HG03575 (cell line): ENCODE data around the gene EFL1.
"Not testable (repeated sequence)": the region's sequence is repeated elsewhere in the genome, so short reads cannot be mapped to it uniquely, and the experiment has no call there.

ENCODE experiments used
- ATAC-seq: cut with Tn5 transposase; IDR thresholded peaks from one replicate; pipeline ENCODE4 v1.9.1; 2021; ENCODE audit not compliant: unreplicated experiment, insufficient number of reproducible peaks, low FRiP score; ENCODE audit errors: extremely low read depth

The EFL1 gene

DNA sequence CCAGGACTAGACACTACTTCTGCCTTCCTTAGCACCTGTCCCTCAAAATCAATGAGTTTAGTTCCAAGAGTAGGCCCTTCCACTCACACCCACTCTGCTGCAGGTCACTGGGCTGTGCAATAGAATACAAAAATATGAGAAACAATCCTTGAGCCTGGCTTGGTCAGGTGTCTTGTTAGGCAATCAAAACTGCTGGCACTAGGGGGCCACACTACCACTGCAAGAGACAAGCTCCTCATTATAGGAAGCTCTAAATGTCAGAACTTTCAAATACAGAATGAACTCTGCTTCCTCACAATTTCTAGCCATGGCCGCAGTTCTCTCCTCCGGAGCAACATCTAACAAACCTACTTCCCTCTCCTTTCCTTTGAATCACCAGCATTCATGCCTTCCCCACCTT, 41.0 kb downstream of the EFL1 start:
- not testable (repeated sequence) for ATAC-seq

DNA sequence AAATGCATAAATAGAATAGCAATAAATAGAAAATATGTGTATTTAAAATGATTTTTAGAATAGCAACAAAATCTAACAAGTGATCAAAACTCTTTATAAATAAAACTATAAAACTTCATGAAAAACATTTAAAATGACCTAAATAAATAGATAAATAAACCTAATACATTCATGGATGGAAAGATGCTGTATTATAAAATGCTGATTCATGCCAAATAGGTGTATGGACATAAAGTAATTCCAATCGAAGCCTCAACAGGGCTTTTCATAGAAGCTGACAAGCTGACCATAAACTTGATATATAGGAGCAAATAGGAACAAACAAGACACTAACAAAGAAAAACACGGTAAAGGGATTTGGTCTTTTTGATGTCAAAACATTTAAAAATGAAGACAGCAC, 46.4 kb downstream of the EFL1 start:
- not testable (repeated sequence) for ATAC-seq

DNA sequence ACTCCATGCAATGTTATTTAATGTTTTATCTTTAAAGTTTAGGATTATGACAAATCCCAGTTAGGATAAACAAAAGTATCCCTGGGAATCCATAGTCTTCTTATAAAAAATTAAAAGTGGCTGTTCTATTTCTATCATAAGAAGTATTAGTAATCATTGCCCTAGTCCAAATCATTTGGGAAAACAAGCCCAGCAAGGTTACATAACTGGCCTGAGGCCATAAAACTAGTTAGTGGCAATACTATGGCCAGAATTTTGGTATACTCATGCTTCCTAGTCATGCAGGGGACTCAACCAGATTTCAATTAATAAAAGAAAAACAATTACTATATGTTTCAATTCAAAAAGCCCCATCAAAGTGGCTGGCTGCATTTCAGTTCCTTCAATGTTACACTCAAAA, 50.3 kb downstream of the EFL1 start:
- ATAC-seq = not testable (repeated sequence)

DNA sequence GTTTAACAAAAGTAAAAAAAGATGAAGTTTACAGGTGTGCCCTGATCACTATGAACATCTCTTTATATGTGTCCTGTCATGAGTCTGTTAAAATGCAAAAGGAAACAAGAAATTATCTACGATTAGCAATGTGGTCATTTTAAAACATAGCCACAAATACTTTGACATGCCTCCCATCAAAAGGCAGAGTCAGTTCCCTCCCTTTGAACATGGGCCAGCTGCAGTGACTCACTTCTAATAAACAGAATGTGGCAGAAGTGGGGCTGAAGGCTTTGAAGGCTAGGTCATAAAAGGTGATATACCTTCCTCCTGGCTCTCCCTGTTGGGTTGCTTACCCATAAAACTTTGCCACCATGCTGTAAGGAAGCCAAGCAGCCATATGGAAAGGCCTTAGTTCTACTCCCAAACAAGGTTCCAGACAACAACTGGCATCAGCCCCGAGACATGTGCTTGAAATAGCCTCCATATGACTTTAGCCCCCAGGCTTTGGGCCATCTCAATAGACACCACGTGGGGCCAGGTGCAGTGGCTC, 52.4 kb downstream of the EFL1 start:
- ATAC-seq = not testable (repeated sequence)

DNA sequence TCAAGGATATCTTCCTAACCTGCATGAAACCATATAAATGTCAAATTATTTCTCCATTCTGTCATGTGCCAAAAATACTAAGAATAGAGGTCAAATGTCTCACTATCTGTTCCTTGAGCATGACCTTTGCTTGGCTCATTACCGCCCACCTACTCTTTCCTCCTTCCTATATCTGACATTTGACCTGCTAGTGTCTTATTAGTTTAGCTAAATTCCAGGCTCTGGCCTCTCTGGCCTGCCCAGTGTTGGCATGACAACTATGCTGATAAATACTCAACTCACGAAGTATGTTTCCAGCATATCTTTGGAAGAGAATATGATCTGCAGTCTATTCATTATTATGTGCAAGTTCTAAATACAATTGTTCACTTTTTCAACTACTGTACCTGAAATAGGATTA, 58.0 kb downstream of the EFL1 start:
- ATAC-seq = not testable (repeated sequence)

DNA sequence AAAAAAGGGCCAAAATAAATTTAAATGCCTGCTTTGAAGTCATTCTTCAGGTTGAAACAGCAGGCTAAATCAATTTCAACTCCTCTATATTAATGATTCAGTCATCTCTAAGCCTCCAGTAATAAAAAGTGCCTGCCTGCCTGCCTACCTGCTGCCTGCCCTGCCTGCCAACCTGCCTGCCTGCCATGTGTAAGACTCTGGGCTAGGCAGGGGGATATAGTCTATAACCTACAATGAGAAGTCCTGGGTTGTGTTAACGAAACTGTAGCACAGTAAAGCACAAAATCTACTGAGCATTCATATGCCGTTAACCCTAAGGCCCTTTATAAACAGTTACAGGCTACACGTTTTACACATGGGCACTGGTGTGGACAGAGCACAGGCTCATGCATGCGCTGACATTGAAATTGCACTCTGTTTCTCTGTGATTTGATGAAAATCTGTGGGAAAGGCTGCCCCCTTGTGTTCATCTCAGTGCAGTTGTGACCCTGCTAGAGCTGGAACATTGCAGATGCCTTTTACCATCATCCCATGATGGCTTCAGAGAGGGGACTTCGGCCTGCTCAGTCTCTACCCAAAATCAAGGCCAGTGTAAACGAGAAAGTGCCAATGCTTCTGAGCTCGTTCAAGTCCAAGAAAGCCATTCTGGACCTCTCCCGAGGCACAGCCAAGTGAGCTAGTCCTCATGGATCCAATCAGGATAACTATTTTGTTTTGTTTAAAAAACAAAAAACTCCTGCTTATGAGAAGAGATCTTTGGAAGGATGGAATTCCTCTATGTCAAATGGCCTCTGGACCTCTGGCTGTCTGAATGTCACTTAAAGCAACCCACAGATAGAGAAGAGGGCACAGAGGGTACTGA, 64.6 kb downstream of the EFL1 start:
- ATAC-seq = no peak

DNA sequence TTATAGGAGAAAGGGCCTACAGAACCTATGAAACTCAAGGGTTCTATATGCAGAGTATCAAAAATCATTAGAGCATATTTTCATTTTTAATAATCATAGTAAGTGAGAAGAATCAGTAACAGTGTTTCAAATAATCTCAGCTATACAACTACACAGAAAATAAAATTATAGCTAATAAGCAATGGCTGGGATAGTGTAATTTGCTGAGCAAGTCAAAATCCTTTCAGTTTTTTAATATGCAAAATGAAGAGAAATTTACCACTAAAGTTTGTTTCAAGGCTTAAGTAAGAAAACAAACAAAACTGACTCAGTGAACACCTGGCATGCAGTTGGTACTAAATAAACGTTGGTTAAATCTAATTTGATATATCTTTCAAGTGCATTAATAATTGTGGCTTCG, 66.2 kb downstream of the EFL1 start:
- no peak for ATAC-seq

DNA sequence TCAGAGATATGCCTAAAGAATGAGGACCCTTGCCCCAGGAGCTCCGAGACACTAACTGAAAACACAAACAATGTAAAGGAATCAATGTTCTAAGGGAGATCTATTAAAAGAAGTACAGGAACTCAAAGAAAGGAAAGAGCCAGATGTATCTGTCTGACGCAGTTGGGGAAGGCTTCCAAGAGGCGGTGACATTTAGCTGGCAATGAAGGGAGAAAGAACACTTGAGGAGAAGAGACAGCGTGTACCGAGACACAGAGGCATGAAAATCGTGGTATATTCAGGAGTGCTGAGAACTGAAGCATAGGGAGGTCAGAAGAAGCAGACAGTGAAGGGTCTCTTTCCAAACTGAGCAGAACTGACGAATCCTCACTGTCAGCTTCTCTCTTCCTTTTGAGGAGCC, 66.7 kb downstream of the EFL1 start:
- ATAC-seq = not testable (repeated sequence)

DNA sequence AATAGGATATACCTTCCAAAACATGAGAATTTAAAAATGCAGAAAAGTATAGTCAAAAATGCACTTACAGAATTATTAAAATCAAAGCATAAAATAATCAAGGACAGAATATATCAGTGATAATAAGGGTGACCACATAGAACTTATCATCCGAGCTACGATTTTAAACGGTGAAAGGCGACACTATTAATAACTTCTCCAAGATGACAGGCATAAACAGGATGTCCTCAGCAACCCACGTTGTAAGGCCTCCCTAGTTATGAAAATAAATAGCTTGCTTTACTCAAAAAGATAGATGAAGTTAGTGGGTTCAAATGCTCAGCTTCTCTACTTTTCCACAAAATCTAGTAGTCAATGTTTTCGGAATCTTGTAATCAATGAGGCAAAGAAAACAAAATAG, 68.0 kb downstream of the EFL1 start:
- ATAC-seq = not testable (repeated sequence)

DNA sequence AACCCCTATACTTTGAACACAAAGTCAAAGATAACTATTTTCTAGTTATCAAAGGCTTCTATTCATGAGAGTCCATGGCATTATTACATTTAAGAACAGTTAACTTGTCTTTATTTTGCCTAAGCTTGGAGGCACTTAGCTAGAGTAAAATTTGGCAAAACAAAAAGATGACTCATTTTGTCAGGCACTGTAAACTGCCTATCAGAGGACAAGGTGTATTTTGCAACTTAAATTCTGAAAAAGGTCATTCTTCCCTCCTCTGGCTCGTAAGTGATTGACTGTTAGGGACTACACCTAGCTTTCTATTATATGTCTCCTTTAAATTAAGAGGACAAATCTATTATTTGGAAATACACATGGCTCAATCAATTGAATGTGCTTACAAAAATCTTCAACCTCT, 69.1 kb downstream of the EFL1 start:
- ATAC-seq = not testable (repeated sequence)

DNA sequence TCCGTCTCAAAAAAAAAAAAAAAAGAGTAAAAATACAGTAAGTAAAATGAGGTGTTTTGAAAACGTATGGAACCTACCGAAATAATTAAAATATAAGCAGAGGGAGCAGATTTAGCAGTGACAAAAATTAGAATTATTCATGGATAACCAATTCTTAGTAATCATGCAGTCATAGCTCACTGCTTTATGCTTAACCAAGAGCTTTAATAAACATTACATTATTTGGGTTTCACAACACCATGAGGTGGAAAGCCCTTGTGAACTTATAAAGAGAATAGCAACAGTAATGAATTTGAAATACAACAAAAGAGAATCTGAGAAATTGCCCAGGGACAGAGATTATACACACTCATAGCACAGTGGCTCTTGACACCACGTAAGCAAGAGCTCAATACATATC, 70.1 kb downstream of the EFL1 start:
- not testable (repeated sequence) for ATAC-seq

DNA sequence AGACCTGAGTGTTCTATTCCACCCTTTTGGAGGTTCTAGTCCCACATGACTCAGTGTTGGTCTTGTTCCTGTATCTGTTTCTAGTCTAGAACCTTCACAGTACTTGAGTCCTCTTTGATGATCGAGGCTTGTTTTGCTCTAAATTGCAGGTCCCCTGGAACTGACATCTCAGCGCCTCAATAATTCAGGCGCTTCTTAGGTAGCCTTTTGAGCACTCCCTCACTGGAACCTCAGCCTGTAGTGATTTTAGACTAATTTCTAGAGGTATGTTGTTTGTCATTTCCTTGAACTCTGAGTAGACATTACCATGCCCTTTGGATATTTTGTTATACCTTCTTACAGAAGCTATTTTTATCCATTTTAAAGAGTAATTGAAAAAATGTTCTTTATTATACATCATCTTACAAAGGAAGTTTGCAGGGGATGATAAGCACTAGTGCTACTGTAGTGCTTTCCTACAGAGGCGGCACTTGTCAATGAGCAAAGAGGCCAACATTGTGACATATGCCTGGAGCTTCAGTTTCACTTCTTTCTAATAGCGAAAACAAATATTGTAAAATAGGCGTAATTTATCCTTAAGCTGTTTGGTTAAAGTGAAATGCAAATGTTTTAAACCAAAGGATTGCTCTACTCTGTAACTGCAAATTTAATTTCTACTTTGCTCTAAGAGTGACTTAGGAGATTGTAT, 75.7 kb downstream of the EFL1 start:
- no peak for ATAC-seq

DNA sequence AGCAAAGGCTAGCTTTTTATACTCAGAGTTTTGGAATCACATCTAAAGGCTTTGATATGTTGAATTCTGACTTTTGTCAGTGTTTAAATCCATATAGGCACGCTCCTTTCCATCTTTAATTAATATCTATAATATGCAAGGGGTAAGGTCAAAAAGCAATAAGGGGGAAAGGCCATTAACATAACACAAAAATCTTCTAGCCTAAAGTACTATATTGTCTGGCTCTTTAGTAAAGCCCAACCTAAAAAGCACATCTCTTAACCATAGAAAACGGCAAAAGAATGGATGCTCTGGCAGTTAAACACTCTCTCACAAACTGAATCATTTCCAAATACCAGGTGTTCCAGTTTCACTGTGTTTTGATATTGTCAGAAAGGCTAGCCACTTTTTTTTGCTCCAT, 76.4 kb downstream of the EFL1 start:
- ATAC-seq = no peak

DNA sequence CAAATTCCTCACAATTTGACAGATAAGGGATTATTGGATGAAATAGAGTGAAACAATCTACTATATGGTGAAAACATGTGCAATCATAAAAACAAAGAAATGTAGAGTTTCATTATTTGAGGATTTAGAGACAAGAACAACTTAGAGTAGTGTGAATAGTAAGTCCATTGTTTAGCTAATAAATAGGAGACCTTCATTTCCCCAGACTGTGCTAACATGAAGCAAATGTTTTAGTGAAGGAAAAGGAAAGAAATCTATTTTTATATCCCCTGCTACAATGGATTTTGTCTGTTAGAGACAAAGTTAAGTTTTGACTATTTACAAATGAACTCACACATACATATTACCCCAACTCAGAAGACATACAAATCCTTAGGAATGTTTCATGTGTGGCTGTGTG, 77.8 kb downstream of the EFL1 start:
- no peak for ATAC-seq

DNA sequence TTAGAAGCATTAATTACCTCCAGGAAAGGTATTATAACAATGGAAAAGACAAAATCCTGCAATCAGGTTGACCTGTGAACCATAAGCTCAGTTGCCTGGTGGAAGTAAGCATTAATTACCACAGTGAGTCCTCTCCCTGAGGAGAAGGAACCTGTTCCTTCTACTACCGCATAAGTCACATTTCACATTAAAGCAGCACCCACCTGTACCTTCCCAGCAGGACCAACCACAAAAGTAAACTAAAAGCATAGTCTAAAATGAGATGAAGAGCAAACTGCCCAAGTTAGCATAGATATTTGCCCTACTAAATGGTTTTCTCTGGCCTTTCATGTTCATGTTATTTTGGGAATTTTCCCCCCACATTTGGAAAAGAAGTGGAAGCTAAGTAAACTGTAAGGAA, 78.2 kb downstream of the EFL1 start:
- ATAC-seq = no peak

DNA sequence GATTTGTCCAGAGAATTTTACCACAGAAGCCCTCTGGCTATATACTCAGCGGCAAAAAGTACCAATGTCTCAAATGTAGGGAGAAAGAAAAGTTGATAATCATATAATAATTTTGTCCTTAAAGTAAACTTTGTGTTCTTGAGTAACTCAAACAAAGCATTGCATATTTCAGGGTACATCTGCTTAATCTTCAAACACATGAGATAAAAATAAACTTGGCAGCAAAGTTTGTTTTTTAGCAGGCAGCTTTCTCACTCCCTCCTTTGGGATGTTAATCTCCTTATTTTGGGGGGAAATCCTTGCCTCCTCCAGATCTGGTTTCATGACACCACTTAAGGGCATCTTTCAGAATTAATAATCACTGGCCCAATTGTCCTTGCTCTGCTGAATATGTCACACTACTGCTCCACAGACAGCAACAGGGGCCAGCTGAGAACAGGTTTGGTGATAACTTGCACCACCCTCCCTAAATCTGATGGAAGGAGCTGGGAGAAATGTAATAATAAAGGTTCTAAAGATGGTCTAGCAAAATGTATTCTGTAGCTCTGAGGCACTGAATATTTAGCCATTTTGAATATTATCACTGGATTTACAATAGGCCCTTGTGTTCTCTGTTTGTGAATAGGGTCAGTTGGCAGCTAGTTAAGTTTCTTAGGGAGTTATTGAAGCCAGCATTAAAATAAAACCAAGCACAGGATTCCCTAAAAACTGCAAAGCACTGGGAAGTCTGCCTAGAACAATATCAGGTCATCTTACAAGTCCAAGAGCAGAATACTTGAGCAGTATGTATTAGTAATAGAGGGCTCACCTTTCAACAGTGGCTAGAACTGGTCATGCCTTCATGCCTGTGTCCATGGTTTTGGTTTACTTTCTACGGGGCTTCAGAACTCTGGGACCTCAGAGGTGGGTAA, 79.2 kb downstream of the EFL1 start:
- no peak for ATAC-seq

DNA sequence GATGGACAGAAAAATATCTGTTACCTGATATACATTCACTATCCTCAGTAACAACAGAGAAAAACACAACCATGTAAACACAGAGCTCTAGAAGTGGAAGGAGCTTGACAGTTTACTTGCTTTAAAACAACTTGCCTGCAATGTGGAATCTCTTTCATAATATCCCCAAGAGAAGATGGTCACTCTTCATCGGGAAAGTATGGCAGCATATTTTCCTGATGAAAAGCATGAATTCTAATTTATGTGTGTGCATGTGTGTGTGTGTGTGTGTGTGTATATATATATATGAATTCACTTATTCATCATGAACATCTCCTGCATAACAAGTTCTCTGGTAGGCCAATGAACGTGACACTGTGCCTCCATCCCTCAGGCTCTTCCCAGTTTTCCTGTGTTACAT, 81.2 kb downstream of the EFL1 start:
- no peak for ATAC-seq

DNA sequence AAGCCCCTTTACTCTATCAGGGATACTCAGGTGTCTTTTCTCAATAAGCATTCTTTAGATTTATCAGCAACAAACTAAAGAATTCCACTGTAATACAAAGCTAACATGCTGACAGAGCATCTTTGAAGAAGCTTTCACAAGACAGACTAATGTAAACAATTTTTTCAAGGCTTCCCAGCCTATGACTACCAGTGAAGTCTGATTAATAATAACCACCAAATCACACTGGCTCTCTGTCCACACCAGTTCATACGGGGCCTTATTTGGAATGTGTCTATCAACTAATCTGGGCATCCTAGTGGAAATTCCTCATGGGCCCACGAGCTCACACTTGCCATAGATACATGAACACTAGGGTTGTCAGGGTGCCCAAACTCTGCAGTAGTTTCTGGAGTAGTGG, 84.5 kb downstream of the EFL1 start:
- no peak for ATAC-seq

DNA sequence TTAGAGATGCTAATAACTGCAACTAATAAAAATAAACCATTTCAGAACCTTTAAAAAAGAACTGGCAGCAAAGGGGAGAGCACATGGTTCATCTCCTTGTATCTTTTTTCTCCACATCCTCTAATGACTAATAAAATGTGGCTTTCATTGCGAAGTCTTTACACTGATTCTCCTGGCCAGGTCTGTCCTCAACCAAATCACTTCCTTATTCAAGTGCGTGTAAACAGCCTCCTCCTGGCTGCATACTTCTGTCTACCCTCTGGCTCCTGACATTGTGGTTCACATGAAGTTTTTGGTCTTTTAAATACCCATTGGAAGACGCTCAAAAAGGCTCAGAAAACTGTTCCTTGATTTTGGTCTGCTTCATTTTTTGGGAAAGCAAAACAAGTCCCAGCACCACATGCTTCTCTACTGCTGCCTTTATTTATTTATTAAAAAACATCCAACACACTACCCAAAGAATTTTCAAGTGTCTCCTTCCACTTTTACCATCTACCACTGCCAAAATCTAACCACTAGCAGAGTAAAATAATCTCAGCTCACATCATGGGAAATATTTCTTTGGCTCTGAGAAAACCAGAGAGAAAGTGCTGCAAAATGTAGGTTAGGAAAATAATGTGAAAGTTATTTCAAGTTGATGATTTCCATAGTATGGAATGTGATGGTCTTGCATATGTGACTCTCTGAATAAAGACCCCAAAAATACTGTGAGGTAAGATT, 85.1 kb downstream of the EFL1 start:
- no peak for ATAC-seq
